ENCODE results near the gene MDM1.

- TF ChIP-seq ZFP3 (CRISPR knock-in tag; IDR thresholded peaks at IDR 0.05): no peak
- TF ChIP-seq PATZ1 (CRISPR knock-in tag; IDR thresholded peaks at IDR 0.05; ENCODE audit: borderline replicate concordance): no peak
- no peak for TF ChIP-seq RARB (CRISPR knock-in tag; IDR thresholded peaks at IDR 0.05)
- no peak for TF ChIP-seq BACH2 (CRISPR knock-in tag; IDR thresholded peaks at IDR 0.05; ENCODE audit: borderline replicate concordance)
- TF ChIP-seq ARNTL (CRISPR knock-in tag; IDR thresholded peaks at IDR 0.05; ENCODE audit: borderline replicate concordance, low read depth): no peak
- no peak for TF ChIP-seq ISL1 (CRISPR knock-in tag; IDR thresholded peaks at IDR 0.05)
- TF ChIP-seq ZNF565 (CRISPR knock-in tag; conservative IDR thresholded peaks at IDR 0.05; ENCODE audit: low read depth): no peak
- no peak for TF ChIP-seq TCF4 (CRISPR knock-in tag; IDR thresholded peaks at IDR 0.05; ENCODE audit: borderline replicate concordance)
- no peak for TF ChIP-seq ZC3H10 (CRISPR knock-in tag; IDR thresholded peaks at IDR 0.05)
- no peak for TF ChIP-seq POU6F1 (CRISPR knock-in tag; IDR thresholded peaks at IDR 0.05; ENCODE audit: borderline replicate concordance, low read depth)
- no peak for TF ChIP-seq TOX (CRISPR knock-in tag; IDR thresholded peaks at IDR 0.05; ENCODE audit: borderline replicate concordance)
- no peak for TF ChIP-seq GLIS3 (CRISPR knock-in tag; IDR thresholded peaks at IDR 0.05)
- no peak for TF ChIP-seq CREB5 (CRISPR knock-in tag; IDR thresholded peaks at IDR 0.05; ENCODE audit: low read depth)
Measured at GRCh38 chr12:68280240-68280639, 51.9 kb downstream of the MDM1 start.

All from SK-N-SH treated with all-trans-retinoic acid at 6 μM for 48 hours (cell line).